Testis (tissue), 2 donors: ENCODE data around the gene SSNA1.

ENCODE experiments used
- CTCF ChIP-seq, 3 experiments: fragments of 450-650 bp in 2 of 3; fragments of 200-600 bp in 1 of 3; sonication (generic) in 1 of 3; IDR thresholded peaks; one replicate each; pipeline ENCODE4 v1.5.1; 2016 to 2019; ENCODE audit warnings: antibody characterized with exemption in 3 of 3, mild to moderate bottlenecking in 2 of 3, moderate library complexity in 1 of 3
- POLR2A ChIP-seq: fragments of 450-650 bp; IDR thresholded peaks from one replicate; pipeline ENCODE4 v1.6.1; 2017; ENCODE audit warnings: antibody characterized with exemption, mild to moderate bottlenecking, moderate library complexity

- TF ChIP-seq CTCF (IDR thresholded peaks at IDR 0.05) (no peak), POLR2A (no peak)
Measured at GRCh38 chr9:137148661-137149060, 39.8 kb upstream of the SSNA1 start.
